ENCODE results near the gene RALGAPA1. TPM values are rescaled to one million over a fixed set of nuclear protein-coding genes. Genes with fewer than 3 reads are reported as not detected.

RALGAPA1 gene
- total and polyA plus RNA-seq, 7 donors = 4.3 to 40.1 (median 28.0) TPM

DNA sequence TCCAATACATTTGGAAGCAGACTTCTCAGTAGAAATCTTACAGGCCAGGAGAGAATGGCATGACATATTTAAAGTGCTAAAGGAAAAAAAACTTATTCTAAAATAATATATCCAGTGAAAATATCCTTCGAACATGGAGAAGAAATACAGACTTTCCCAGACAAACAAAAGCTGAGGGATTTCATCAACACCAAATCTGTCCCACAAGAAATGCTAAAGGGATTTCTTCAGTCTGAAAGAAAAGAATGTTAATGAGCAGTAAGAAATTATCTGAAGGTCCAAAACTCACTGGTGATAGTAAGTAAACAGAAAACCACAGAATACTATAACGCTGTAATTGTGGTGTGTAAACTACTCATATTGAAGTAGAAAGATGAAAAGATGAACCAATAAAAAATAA, 171.2 kb downstream of the RALGAPA1 start:
- intact Hi-C loops (cut with DNase I) = no loop called here
- Histone ChIP-seq H3K9me3 (peaks cover 14% of the 10 kb centered on the region), H3K36me3 (ENCODE audit: insufficient read depth in 1 of 2, low read depth in 1 of 2) (peaks cover 0 to 74% of the 10 kb centered on the region in 2 donors), H3K27me3 (ENCODE audit: insufficient read depth in 3 of 3, low read length in 2 of 3) (no peaks in the 10 kb centered on the region), H3K4me3 (no peak overlapping the region), H3K4me1 (no peaks in the 10 kb centered on the region), H3K27ac (no peak overlapping the region)
- ATAC-seq (no peak), DNase-seq (no peak)
- TF ChIP-seq, protein P1, sequence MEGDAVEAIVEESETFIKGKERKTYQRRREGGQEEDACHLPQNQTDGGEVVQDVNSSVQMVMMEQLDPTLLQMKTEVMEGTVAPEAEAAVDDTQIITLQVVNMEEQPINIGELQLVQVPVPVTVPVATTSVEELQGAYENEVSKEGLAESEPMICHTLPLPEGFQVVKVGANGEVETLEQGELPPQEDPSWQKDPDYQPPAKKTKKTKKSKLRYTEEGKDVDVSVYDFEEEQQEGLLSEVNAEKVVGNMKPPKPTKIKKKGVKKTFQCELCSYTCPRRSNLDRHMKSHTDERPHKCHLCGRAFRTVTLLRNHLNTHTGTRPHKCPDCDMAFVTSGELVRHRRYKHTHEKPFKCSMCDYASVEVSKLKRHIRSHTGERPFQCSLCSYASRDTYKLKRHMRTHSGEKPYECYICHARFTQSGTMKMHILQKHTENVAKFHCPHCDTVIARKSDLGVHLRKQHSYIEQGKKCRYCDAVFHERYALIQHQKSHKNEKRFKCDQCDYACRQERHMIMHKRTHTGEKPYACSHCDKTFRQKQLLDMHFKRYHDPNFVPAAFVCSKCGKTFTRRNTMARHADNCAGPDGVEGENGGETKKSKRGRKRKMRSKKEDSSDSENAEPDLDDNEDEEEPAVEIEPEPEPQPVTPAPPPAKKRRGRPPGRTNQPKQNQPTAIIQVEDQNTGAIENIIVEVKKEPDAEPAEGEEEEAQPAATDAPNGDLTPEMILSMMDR (IDR thresholded peaks at IDR 0.05) = no peak
- 95 to 99% (median 98%) methylated on average over 2 of the region's 2 CpGs for WGBS, 3 donors

DNA sequence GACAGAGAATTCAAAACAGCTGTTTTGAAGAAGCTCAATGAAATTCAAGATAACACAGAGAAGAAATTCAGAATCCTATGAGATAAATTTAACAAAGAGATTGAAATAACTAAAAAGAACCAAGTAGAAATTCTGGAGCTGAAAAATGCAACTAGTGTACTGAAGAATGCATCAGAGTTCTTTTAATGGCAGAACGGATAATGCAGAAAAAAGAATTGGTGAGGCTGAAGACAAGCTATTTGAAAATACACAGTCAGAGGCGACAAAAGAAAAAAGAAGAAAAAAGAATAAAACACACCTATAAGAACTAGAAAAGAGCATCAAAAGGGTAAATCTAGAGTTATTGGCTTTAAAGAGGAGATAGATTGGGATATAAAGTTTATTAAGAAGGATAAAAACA, 171.8 kb downstream of the RALGAPA1 start:
- ATAC-seq (no peak), DNase-seq (no peak)
- H3K4me1 ChIP-seq = no peaks in the 10 kb centered on the region
- H3K27ac ChIP-seq = no peak overlapping the region
- peaks cover 0 to 74% of the 10 kb centered on the region in 2 donors for H3K36me3 ChIP-seq (ENCODE audit: insufficient read depth in 1 of 2, low read depth in 1 of 2)
- H3K27me3 ChIP-seq (ENCODE audit: insufficient read depth in 3 of 3, low read length in 2 of 3) = no peaks in the 10 kb centered on the region
- TF ChIP-seq, protein P1 (IDR thresholded peaks at IDR 0.05) = no peak
- intact Hi-C loops (cut with DNase I) = no loop called here
- H3K4me3 ChIP-seq = no peak overlapping the region
- 94 to 97% (median 96%) methylated on average over 2 of the region's 2 CpGs for WGBS, 3 donors
- peaks cover 8% of the 10 kb centered on the region for H3K9me3 ChIP-seq

DNA sequence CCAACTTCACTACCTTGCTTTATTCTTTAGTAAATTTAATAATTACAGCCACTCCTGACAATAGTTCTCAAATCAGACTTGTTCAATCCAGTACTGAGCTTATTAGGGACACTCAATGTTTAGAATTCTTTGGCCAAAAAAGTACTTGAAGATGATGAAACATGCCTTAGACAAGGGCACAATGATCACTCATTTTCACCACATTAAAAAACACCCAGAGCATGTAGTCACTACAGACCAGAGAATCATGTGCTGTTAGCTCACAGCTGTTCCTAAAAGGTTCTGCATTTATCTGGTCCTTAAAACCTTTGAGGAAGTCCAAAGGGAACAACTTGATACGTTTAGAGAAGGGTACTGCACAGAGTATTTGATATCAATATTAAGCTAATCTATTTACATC, 176.4 kb downstream of the RALGAPA1 start:
- no peaks in the 10 kb centered on the region for H3K27me3 ChIP-seq (ENCODE audit: insufficient read depth in 3 of 3, low read length in 2 of 3)
- no peaks in the 10 kb centered on the region for H3K9me3 ChIP-seq
- TF ChIP-seq, protein P1 (IDR thresholded peaks at IDR 0.05) = no peak
- intact Hi-C loops (cut with DNase I) = no loop called here
- H3K4me3 ChIP-seq = no peak overlapping the region
- peaks cover 0 to 64% of the 10 kb centered on the region in 2 donors for H3K36me3 ChIP-seq (ENCODE audit: insufficient read depth in 1 of 2, low read depth in 1 of 2)
- 30 to 71% (median 40%) methylated on average over 1 of the region's 1 CpG for WGBS, 3 donors
- DNase-seq (no peak), ATAC-seq (no peak)
- no peak overlapping the region for H3K27ac ChIP-seq
- H3K4me1 ChIP-seq = no peaks in the 10 kb centered on the region

DNA sequence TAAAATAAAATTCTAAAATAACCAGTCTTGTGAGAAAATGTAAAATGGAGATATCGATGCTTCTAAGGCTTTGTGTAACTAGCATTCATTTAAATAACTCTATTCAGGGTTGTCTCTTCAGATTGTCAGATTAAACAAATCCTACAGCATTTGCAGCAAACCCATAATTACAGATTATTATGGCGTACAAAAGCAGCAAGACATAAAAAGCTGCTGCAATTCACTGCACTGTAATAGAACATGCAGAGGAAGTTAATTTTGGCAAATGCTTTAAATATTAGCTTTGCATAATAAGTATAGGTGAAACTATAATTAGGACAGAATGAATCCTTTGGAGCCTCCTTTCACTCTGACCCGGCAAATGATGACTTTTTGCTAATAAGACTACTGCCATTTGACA, 176.8 kb downstream of the RALGAPA1 start:
- intact Hi-C loops (cut with DNase I) = no loop called here
- no peak for ATAC-seq
- TF ChIP-seq, protein P1 (IDR thresholded peaks at IDR 0.05) = no peak
- Histone ChIP-seq H3K27ac (no peak overlapping the region), H3K36me3 (ENCODE audit: insufficient read depth in 1 of 2, low read depth in 1 of 2) (peaks cover 0 to 60% of the 10 kb centered on the region in 2 donors), H3K27me3 (ENCODE audit: insufficient read depth in 3 of 3, low read length in 2 of 3) (no peaks in the 10 kb centered on the region), H3K9me3 (no peaks in the 10 kb centered on the region), H3K4me1 (no peaks in the 10 kb centered on the region), H3K4me3 (no peak overlapping the region)
- WGBS, 3 donors = 93 to 96% (median 96%) methylated on average over 3 of the region's 3 CpGs
- no peak for DNase-seq

DNA sequence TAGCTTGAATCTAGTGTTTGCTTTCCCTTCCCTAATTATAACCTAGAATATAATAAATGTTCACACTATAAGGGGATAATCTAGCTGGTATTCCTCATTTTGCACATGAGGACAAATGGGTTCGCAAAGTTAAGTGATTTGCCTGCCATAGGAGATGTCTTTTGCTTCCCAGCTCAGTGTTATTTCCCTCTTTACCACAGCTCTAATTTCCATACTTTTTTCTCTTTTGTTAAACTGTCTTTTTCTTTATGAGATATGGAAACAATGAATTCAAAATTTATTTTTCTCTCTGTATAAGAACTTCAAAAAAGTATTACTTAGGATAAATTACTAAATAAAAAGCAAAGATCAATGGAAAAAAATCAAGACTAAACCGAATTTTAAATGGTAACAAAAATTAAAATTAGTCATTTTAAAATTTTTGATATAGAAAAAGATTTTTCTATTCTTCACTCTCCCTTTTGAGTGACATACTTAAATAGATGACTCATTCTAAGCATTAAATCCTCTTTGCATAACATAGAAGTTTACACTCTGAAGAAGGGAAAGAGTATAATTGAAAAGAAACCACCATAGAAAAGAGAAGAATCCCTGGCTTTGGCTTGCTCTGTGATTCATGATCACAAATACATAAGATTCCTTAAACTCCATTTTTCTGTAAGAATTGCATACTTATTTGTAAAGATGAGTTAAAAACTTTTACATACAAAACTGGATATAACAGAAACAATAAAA, 177.9 kb downstream of the RALGAPA1 start:
- no peak overlapping the region for H3K27ac ChIP-seq
- 95 to 99% (median 96%) methylated on average over 2 of the region's 2 CpGs for WGBS, 3 donors
- no peaks in the 10 kb centered on the region for H3K27me3 ChIP-seq (ENCODE audit: insufficient read depth in 3 of 3, low read length in 2 of 3)
- intact Hi-C loops (cut with DNase I) = no loop called here
- no peak for ATAC-seq
- peaks cover 0 to 63% of the 10 kb centered on the region in 2 donors for H3K36me3 ChIP-seq (ENCODE audit: insufficient read depth in 1 of 2, low read depth in 1 of 2)
- no peak for DNase-seq
- H3K4me1 ChIP-seq = no peaks in the 10 kb centered on the region
- TF ChIP-seq, protein P1 (IDR thresholded peaks at IDR 0.05) = no peak
- no peaks in the 10 kb centered on the region for H3K9me3 ChIP-seq
- H3K4me3 ChIP-seq = no peak overlapping the region

Measured in psoas muscle (tissue), 8 donors.